Activated T-helper 1 cell treated with anti-CD3 and anti-CD28 coated beads, Interleukin-2, amount 50 U/mL, for 16 hours (primary cell): Measurements from ENCODE around the gene ERV3-1.
A peak's percentile ranks its signal among the peaks of the same experiment; 100 is the strongest.
"Not testable (repeated sequence)": the region's sequence is repeated elsewhere in the genome, so short reads cannot be mapped to it uniquely, and the experiment has no call there.

Experiments used
- DNase-seq, 2 donors: peaks; one replicate each; pipeline ENCODE4 v3.0.0-alpha.2; 2020; ENCODE audit warnings: low read depth in 1 of 2, low spot score in 1 of 2

The ERV3-1 gene, protein sequence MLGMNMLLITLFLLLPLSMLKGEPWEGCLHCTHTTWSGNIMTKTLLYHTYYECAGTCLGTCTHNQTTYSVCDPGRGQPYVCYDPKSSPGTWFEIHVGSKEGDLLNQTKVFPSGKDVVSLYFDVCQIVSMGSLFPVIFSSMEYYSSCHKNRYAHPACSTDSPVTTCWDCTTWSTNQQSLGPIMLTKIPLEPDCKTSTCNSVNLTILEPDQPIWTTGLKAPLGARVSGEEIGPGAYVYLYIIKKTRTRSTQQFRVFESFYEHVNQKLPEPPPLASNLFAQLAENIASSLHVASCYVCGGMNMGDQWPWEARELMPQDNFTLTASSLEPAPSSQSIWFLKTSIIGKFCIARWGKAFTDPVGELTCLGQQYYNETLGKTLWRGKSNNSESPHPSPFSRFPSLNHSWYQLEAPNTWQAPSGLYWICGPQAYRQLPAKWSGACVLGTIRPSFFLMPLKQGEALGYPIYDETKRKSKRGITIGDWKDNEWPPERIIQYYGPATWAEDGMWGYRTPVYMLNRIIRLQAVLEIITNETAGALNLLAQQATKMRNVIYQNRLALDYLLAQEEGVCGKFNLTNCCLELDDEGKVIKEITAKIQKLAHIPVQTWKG

DNA sequence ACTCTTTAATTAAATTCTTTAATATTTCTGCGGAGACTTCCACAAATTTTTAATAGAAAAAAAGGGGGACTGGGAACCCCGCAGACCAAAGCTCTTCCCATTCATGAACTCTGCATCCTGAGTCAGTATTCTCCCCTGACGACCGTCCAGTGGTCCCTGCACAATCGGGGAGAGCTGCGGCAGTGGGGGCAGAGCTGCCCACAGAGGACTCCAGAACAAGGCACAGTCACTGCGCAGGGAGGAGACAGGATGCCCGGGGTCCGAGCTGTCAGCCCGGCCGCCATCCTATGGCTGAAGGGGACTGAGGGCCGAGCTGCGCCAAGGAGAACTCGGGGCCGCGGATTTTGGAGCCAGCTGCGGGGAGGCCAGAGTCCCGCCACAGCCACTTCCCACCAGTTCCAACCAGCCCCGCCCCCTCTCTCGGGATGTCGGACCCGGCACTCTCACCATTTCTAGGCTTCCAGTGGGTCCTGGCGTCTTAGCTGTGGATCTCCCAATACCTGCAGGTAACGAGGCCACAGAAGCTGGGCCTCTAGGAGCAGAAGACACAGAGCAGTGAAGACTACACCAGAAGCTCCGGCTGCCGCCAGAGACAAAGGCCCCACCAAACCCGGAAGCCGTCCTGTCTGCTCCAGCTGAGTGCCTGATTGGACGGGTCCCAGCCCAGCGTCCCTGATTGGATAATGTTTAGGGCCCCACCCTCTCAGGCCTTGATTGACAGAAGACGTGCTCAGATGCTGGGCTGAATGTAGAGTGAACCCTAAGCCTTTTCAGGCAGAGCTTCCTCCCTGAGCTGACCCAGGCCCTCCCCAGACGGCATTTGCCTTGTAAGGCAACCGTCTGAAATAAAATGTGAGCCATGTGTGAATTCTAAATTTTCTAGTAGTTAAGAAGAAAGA is at the start of gene ERV3-1:
Gene ERV3-1 (minus strand): TSS at position 594 of the 899 bp plus-strand sequence. CDS start 13,661 bp downstream, outside the sequence.
- DNase-seq: peak; percentile 82 to 83

- DNase-seq: not testable (repeated sequence)
These were observed 49.3 kb upstream of the ERV3-1 start for GRCh38 chr7:65055786-65056185.

DNA sequence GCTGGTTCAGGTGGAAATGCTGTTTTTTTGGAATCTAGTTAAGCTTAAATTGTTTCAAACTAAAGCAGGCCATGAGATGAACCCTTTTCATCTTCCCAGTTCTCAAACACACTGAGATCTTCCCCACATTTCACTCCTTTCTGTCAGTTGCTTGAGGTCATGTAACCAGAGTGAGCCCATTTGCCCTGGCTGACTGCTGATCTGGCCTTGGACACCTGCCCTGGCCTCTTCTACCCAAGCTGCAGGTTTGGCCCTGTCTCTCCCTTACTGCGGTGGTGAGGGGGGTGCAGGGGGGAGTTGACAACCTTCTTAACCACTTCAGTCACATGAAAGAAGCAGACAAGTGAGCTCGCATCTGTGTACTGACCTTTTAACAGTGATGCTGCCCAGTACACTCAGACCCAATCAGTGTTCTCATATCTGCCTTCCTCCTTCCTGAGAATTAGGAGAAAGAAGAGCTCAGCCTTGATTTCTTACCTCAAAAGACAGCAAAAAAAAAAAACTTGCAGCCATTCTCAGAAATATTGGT is 48.0 kb upstream of the ERV3-1 start:
- DNase-seq: not testable (repeated sequence)

DNA sequence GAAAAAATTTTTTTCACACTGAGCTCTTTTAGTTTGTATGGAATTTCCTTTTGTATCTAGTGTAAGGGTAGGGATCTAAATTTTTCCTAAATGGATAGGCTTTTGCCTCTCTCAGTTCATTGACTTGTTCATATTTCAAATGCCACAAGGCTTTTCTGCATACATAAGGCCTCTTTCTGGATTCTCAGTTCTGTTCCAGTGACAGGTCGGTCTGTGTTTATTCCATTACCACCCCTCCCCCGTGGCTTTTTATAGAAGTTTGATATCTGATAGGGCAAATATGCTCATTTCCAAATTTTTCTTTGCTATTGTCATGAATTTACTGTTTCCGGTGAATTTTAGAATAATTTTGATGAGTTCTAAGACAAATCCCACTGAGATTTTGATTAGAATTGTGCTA is 45.2 kb upstream of the ERV3-1 start:
- not testable (repeated sequence) for DNase-seq

DNA sequence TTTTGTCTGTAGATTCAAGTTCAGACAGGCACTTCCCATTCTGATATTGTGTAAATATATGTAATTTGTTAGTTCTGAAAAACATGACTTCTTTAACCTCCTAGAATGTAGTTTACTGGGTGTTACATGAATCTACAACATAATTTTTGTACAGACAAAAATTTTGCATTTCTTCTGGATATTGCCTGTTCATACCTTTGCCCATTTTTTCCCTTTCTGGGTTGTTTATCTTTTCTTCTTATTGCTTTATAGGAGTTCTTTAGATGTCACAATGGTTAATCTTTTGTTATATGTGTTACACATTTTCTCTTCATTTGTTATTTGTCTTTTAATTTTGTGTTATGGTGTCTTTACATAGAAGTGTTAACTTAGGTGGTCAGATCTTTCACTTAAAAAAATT is 44.7 kb upstream of the ERV3-1 start:
- not testable (repeated sequence) for DNase-seq

GRCh38 chr7:65046329-65046728 is 39.8 kb upstream of the ERV3-1 start:
- not testable (repeated sequence) for DNase-seq

DNA sequence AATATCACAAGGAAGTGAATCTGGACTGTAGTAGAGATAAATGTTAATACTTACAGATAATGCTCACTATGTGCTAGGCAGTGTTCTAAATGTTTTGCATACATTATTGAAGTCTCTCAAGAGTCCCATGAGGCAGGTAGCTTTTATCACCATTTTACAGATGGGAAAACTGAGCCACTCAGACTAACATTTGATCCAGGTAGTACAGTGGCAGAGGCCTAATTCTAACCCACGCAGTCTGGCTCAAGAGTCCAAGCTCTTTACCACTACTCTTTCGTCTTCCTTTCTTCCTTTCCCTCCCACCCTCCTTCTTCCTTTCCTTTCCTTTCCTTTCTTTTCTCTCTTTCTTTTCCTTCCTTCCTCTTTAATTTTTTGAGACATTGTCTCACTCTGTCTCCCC is 39.1 kb upstream of the ERV3-1 start:
- DNase-seq: not testable (repeated sequence)

DNA sequence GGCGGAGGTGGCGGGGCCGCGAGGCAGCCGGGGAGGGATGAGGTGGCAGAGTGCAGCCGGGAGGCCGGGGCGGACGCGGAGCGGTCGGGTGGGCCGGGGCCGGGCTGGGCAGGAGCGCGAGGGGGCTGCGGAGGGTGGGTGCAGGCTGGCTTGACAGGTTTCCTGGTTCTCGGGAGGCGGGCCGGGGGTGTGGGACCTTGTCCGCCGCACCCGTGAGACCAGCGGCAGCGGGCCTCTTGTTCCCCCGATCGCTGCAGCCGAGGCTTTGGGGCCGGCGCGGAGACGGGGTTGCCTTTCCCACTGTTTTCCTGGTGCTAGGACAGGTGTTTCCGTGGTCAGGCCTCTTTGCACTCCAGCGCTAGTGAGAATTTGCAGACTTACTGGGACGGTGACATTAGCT is 32.3 kb upstream of the ERV3-1 start:
- peak in 1 of 2 donors; percentile 6 for DNase-seq

GRCh38 chr7:65037740-65038688 is 31.5 kb upstream of the ERV3-1 start:
- DNase-seq: peak; percentile 84 to 94

DNA sequence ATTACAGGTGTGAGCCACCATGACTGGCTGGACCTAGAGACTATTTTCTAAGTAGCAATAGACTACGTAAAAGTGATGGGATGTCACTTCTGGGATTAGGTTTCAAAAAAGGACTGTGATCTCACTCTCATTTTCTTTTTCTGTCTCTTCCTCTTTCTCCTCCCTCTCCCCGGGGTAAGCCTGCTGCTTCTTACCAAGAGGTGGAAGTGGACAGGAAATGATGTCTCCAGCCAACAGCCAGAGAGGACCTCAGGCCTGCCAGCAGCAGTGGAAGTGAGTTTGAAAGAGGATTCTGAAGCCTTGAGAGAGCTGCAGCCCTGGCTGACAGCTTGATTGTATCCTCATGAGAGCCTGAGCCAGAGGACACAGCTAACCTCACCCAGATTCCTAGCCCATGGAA is 30.0 kb upstream of the ERV3-1 start:
- not testable (repeated sequence) for DNase-seq

- DNase-seq: not testable (repeated sequence)
These were observed 29.0 kb upstream of the ERV3-1 start for GRCh38 chr7:65035469-65035868.

GRCh38 chr7:65034120-65034782 is 27.8 kb upstream of the ERV3-1 start:
- DNase-seq: not testable (repeated sequence)

DNA sequence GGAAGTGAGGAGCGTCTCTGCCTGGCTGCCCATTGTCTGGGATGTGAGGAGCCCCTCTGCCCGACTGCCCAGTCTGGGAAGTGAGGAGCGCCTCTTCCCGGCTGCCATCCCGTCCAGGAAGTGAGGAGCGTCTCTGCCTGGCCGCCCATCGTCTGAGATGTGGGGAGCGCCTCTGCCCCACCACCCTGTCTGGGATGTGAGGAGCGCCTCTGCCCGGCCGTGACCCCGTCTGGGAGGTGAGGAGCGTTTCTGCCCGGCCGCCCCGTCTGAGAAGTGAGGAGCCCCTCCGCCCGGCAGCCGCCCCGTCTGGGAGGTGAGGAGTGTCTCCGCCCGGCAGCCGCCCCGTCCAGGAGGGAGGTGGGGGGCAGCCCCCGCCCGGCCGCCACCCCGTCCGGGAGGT is 26.9 kb upstream of the ERV3-1 start:
- DNase-seq: not testable (repeated sequence)

- not testable (repeated sequence) for DNase-seq
These were observed 18.5 kb upstream of the ERV3-1 start for GRCh38 chr7:65025023-65025422.

DNA sequence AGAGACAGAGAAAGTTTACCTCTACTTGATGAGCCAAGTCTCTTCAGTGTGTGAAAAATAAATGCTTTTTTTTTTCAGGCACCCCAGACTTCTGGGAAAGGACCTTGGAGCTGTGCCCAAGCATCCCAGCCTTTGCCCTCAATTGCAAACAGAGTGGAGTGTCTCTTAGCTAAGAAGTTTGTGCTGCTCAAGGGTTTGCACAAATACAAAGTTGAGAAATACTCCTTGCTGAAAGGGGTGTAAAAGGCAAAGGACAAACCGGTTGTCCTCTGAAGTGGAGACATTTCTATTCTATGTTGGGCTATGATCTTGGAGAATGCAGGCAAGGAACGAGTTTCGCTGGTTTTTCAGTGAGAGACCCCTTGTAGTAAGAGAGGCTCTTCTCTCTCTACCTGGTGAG is 14.5 kb upstream of the ERV3-1 start:
- DNase-seq: not testable (repeated sequence)

DNA sequence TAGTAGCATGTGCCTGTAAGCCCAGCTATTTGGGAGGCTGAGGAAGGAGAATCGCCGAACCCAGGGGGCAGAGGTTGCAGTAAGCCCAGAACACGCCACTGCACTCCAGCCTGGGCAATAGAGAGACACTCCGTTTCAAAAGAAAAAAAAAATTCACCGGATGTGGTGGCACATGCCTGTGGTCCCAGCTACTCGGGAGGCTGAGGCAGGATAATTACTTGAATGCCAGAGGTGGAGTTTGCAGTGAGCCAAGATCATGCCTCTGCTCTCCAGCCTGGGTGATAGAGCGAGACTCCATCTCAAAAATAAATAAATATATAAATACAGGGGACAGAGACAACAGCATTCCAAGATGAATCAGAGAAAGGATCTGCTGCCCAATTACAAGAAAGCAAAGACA is 3.4 kb upstream of the ERV3-1 start:
- DNase-seq: not testable (repeated sequence)

GRCh38 chr7:65009394-65009793 is 2.9 kb upstream of the ERV3-1 start:
- DNase-seq: not testable (repeated sequence)

DNA sequence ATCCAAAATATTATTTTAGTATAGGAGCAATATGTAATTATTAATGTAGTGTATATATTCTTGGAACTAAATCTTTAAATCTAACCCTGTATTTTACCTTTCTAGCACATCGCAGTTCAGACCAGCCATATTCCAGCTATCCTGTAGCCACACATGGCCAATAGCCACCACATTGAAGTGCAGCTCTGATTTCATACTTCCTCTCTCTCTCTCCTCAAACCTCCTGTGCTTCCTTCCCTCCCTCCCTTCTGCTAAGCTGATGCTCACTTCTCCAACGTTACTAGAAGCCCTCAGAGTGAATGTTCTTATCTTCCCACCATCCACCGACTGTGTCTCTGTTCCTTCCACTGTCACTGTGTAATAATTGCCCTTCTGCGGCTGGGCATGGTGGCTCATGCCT is 549 bp upstream of the ERV3-1 start:
- not testable (repeated sequence) for DNase-seq

DNA sequence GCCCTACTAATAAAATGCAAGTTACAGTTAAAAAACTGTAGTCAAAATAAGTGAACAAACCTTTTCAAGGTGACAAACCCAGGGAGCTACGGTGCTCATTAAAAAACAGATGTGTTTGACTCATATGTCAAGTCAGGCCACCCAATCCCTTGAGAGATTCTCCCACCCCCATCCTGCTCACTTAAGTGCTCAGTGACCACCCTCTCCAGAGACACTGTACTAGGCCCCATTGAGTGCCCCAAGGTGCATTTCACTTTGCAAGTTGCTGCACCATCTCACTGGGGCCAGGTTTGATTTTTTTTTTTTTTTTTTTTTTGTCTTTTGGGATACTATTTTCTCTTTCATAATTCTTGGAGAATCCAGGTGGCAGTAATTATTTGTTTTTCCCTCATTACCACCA is 1.9 kb downstream of the ERV3-1 start:
- DNase-seq: no peak
